Fibroblast of mammary gland (primary cell): ENCODE data around the gene PYM1.

Experiments used
- DNase-seq: peaks from one replicate; pipeline ENCODE4 v3.0.0-alpha.2; 2010; ENCODE audit warnings: low read depth
- H3K4me3 ChIP-seq: 2 replicates; pipeline ENCODE4 v1.5.1; 2011; ENCODE audit warnings: low read depth, mild to moderate bottlenecking, low read length, moderate library complexity; ENCODE audit not compliant: control insufficient read depth
- TF ChIP-seq, protein P1 (sequence below): conservative IDR thresholded peaks from 2 replicates; pipeline ENCODE4 v1.5.1; 2011; ENCODE audit warnings: low read depth, low read length, inconsistent platforms; ENCODE audit not compliant: control insufficient read depth, insufficient read depth

Gene PYM1

DNA sequence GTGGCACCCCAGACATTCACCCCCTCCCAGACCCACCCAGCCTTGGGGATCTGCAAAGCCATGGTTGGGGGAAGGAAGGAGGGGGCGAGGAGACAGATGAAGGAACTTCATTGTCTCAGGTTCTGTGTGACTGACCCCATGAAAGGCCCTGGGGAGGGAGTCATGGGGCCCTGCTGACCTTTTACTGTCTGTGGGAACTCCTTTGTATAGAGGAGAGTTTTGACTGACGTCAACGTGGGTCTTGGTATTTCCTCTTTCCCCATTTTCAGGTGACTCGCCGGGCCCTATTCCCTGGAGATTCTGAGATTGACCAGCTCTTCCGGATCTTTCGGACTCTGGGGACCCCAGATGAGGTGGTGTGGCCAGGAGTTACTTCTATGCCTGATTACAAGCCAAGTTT, 43.1 kb upstream of the PYM1 start:
- no peak overlapping the region for H3K4me3 ChIP-seq
- TF ChIP-seq, protein P1, sequence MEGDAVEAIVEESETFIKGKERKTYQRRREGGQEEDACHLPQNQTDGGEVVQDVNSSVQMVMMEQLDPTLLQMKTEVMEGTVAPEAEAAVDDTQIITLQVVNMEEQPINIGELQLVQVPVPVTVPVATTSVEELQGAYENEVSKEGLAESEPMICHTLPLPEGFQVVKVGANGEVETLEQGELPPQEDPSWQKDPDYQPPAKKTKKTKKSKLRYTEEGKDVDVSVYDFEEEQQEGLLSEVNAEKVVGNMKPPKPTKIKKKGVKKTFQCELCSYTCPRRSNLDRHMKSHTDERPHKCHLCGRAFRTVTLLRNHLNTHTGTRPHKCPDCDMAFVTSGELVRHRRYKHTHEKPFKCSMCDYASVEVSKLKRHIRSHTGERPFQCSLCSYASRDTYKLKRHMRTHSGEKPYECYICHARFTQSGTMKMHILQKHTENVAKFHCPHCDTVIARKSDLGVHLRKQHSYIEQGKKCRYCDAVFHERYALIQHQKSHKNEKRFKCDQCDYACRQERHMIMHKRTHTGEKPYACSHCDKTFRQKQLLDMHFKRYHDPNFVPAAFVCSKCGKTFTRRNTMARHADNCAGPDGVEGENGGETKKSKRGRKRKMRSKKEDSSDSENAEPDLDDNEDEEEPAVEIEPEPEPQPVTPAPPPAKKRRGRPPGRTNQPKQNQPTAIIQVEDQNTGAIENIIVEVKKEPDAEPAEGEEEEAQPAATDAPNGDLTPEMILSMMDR, result no peak
- peak; percentile 80 for DNase-seq

DNA sequence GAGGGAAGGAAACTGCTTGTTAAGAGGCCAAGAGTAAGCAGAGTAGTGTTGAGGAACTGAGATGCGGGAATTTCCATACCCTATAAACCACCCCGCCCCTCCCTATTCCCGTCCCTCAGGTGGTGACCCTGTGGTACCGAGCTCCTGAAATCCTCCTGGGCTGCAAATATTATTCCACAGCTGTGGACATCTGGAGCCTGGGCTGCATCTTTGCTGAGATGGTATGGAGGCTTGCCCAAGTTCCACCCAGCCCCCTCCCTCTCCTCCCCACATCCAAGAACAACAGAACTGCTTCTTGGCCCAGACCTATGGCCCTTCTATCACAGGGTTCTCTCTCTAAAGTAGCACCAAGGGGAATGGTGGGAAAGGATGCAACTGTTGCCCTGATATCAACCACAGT, 41.7 kb upstream of the PYM1 start:
- H3K4me3 ChIP-seq, result no peak overlapping the region
- TF ChIP-seq, protein P1, result no peak
- DNase-seq, result no peak

DNA sequence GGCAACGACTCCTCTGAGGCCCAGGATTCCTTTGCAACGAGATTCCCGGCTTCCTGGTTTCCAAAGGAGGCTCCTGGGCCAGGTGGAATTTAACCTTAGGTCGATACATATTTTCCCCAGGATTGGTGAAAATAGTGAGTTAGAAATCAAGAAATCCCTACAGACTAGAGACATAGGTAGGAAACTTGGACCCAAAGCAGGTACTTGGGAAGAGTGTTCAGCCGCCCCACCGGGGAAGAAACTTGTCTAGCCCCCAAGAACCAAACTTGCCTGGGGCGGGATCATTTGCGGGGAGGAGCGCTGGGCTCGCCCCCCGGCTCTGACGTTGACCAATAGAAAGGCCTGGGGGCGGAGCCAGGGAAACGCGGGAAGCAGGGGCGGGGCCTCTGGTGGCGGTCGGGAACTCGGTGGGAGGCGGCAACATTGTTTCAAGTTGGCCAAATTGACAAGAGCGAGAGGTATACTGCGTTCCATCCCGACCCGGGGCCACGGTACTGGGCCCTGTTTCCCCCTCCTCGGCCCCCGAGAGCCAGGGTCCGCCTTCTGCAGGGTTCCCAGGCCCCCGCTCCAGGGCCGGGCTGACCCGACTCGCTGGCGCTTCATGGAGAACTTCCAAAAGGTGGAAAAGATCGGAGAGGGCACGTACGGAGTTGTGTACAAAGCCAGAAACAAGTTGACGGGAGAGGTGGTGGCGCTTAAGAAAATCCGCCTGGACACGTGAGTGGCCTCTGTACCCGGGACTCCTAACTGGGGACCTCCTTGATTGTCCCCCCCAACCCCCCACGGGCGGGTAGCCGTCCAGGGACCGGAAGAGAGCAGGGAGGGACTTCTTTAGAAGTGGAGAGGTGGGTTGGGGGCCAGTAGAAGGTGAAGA, 39.0 kb upstream of the PYM1 start, which contains the start of gene CDK2:
Gene CDK2 (plus strand): TSS at position 423 of the 874 bp plus-strand sequence. CDS start 179 bp downstream, at position 602.
- peak within 1 kb of the TSS; percentile 95 for H3K4me3 ChIP-seq
- peak; percentile 63 for DNase-seq
- TF ChIP-seq, protein P1, result no peak

DNA sequence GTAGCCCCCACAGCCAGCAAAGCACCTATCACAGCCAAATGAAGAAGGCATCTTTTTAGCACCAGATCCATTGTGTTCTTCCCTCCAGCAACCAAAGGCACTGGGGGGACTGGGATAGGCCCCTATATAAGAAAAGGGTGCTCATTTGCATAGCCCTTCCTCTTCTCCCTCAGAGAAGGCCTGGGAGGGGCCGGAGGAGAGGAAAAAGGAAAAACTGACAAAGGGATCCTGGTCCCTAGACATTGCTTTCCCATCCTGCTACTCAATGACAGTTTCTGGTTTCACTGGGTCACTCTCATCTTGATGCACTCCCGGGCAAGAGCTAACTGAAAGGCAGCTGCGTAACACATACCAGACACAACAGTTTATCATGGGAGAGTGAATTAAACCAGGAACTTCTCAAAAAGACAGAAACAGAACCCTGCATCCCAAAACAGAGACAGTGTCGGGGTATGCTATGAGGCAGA, 38.3 kb upstream of the PYM1 start, which contains the start of gene PMEL:
Gene PMEL (minus strand): TSS at position 102 of the 467 bp plus-strand sequence. CDS start 31 bp downstream, at position 71.
- H3K4me3 ChIP-seq, result peak within 1 kb of the TSS; percentile 95
- DNase-seq, result peak; percentile 11
- TF ChIP-seq, protein P1, result no peak

DNA sequence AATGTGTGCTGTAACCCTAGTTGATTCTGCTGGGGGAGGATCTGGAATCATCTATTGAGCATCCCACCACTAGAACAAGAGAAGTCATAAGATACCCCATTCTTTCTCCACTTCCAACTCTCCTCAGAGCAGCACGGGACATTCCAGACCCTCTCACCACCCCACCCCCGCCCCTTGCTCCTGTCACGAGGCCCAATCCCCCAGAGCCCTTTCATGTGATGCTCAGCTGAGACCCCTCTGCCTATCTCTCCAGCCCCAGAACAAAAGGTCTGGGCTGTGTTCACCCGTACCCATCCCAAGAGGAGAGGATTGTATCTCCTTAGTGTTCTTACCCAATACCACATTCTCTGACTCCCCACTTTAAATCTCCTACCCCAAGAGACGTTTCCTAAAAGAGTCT, 37.5 kb upstream of the PYM1 start:
- no peak for DNase-seq
- TF ChIP-seq, protein P1, result no peak
- no peak overlapping the region for H3K4me3 ChIP-seq

DNA sequence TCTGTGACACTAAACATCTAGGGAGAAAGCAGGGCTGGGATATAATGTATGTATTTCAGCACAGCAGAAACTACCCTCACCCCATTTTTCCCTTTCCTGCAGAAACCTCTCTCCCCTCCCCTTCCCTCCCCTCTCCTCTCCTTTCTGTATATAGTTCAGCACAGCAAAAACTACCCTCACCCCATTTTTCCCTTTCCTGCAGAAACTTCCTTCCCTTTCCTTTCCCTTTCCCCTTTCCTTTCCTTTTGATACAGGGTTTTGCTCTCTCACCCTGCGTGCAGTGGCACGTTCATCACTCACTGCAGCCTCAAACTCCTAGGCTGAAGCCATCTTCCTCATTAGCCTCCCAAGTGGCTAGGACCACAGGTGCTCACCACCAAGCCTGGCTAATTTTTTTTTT, 36.1 kb upstream of the PYM1 start:
- DNase-seq, result no peak
- TF ChIP-seq, protein P1, result no peak
- H3K4me3 ChIP-seq, result no peak overlapping the region
